Progenitor cell of endocrine pancreas (in vitro differentiated cells): Measurements from ENCODE around the gene SDHAF1. TPM values are rescaled to one million over a fixed set of nuclear protein-coding genes. Genes with fewer than 3 reads are reported as not detected.

Source experiments
- DNase-seq: peaks from one replicate; pipeline ENCODE4 v3.0.0; 2021; ENCODE audit warnings: low spot score; ENCODE audit not compliant: unreplicated experiment
- H3K27ac Mint-ChIP-seq: 2 replicates; pipeline ENCODE4 v1.8.0; 2021; ENCODE audit warnings: mild to moderate bottlenecking, moderate library complexity, mixed read lengths
- H3K27me3 Mint-ChIP-seq: 2 replicates; pipeline ENCODE4 v1.8.0; 2021; ENCODE audit warnings: mixed read lengths
- H3K36me3 Mint-ChIP-seq: 2 replicates; pipeline ENCODE4 v1.8.0; 2022; ENCODE audit warnings: mixed read lengths; ENCODE audit not compliant: insufficient read depth
- H3K4me1 Mint-ChIP-seq: 2 replicates; pipeline ENCODE4 v1.8.0; 2021; ENCODE audit warnings: low read depth, mixed read lengths
- H3K4me3 Mint-ChIP-seq: 2 replicates; pipeline ENCODE4 v1.8.0; 2021; ENCODE audit warnings: low read depth, mild to moderate bottlenecking, moderate library complexity, mixed read lengths
- H3K9me3 Mint-ChIP-seq: 2 replicates; pipeline ENCODE4 v1.8.0; 2021; ENCODE audit warnings: low read depth, mixed read lengths
- CTCF ChIP-seq: fragments of 200-600 bp; sonication (generic); IDR thresholded peaks from one replicate; pipeline ENCODE4 v1.5.0; 2021; ENCODE audit warnings: antibody characterized with exemption, mild to moderate bottlenecking; ENCODE audit not compliant: unreplicated experiment
- total RNA-seq: library from RNA; stranded (reverse); gene quantifications from 2 replicates; pipeline ENCODE4 v1.2.1, GENCODE V29; 2021

The SDHAF1 gene
- total RNA-seq, 1 donor from 2014 or later, result 14.4 TPM

GRCh38 chr19:35958660-35959039, 36.3 kb upstream of the SDHAF1 start:
- no peaks in the 10 kb centered on the region for H3K4me1 Mint-ChIP-seq
- no peak overlapping the region for H3K4me3 Mint-ChIP-seq
- H3K27me3 Mint-ChIP-seq, result peaks cover 58% of the 10 kb centered on the region
- no peaks in the 10 kb centered on the region for H3K36me3 Mint-ChIP-seq
- TF ChIP-seq CTCF, result no peak
- no peak for DNase-seq
- H3K27ac Mint-ChIP-seq, result no peak overlapping the region
- H3K9me3 Mint-ChIP-seq, result no peaks in the 10 kb centered on the region

- peaks cover 55% of the 10 kb centered on the region for H3K27me3 Mint-ChIP-seq
- no peaks in the 10 kb centered on the region for H3K4me1 Mint-ChIP-seq
- DNase-seq, result no peak
- TF ChIP-seq CTCF, result peak; percentile 41
- no peak overlapping the region for H3K27ac Mint-ChIP-seq
- H3K36me3 Mint-ChIP-seq, result no peaks in the 10 kb centered on the region
- no peak overlapping the region for H3K4me3 Mint-ChIP-seq
- no peaks in the 10 kb centered on the region for H3K9me3 Mint-ChIP-seq
Observed at GRCh38 chr19:35959040-35959967, 35.7 kb upstream of the SDHAF1 start.

- no peak for TF ChIP-seq CTCF
- Mint-ChIP-seq H3K4me1 (no peaks in the 10 kb centered on the region), H3K36me3 (no peaks in the 10 kb centered on the region), H3K4me3 (no peak overlapping the region), H3K27ac (no peak overlapping the region), H3K9me3 (no peaks in the 10 kb centered on the region), H3K27me3 (peaks cover 55% of the 10 kb centered on the region)
- DNase-seq, result no peak
Observed at GRCh38 chr19:35959968-35960320, 35.0 kb upstream of the SDHAF1 start.

GRCh38 chr19:35960432-35960972, 34.5 kb upstream of the SDHAF1 start:
- TF ChIP-seq CTCF, result no peak
- Mint-ChIP-seq H3K4me1 (no peaks in the 10 kb centered on the region), H3K27me3 (peaks cover 55% of the 10 kb centered on the region), H3K27ac (no peak overlapping the region), H3K9me3 (no peaks in the 10 kb centered on the region), H3K4me3 (no peak overlapping the region), H3K36me3 (no peaks in the 10 kb centered on the region)
- no peak for DNase-seq

GRCh38 chr19:35963514-35963913, 31.5 kb upstream of the SDHAF1 start:
- Mint-ChIP-seq H3K27ac (no peak overlapping the region), H3K4me1 (no peaks in the 10 kb centered on the region), H3K4me3 (no peak overlapping the region), H3K9me3 (no peaks in the 10 kb centered on the region), H3K36me3 (no peaks in the 10 kb centered on the region), H3K27me3 (peaks cover 41% of the 10 kb centered on the region)
- no peak for TF ChIP-seq CTCF
- DNase-seq, result peak; percentile 71
